HEK293 (cell line): Measurements from ENCODE around the gene PHF20.

Experiments used
- MEIS1 ChIP-seq: sonication (generic); formaldehyde crosslinking; IDR thresholded peaks from 2 replicates; pipeline ENCODE4 v1.8.1; 2022; ENCODE audit warnings: missing genetic modification reagents, mild to moderate bottlenecking, borderline replicate concordance
- TF ChIP-seq, protein P1 (sequence below): fragments of 450-650 bp; formaldehyde crosslinking; IDR thresholded peaks from 2 replicates; pipeline ENCODE4 v1.5.1; 2016; ENCODE audit warnings: missing biosample characterization, missing genetic modification characterization
- TF ChIP-seq, protein P2 (sequence below): fragments of 450-650 bp; formaldehyde crosslinking; conservative IDR thresholded peaks from 2 replicates; pipeline ENCODE4 v1.5.1; 2016; ENCODE audit warnings: low read depth, missing biosample characterization, missing genetic modification characterization
- TF ChIP-seq, protein P3 (sequence below): fragments of 450-650 bp; formaldehyde crosslinking; IDR thresholded peaks from 2 replicates; pipeline ENCODE4 v1.5.1; 2016; ENCODE audit warnings: missing biosample characterization, missing genetic modification characterization
- TF ChIP-seq, protein P4 (sequence below): IDR thresholded peaks from 2 replicates; pipeline ENCODE4 v1.6.1; 2011; ENCODE audit warnings: mild to moderate bottlenecking, low read depth, low read length, borderline replicate concordance

DNA sequence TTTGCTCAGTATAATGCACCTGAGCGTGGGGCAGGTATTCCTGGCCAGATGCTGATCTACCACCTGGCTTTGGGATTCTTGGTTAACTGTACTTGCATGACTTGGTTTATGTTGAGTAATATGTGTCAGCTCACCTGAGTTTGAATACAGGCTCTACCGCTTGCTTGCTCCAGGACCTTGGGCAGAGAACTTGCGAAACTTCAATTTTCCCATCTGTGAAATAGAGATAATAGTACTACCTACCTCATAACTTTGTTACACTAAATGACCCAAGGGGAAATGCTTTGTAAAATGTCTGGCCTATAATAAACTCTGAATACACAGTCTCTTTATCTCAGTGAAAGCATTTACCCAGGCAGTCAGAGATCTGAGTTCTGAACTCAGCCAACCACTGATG lies 130.7 kb downstream of the PHF20 start:
- TF ChIP-seq, protein P1, sequence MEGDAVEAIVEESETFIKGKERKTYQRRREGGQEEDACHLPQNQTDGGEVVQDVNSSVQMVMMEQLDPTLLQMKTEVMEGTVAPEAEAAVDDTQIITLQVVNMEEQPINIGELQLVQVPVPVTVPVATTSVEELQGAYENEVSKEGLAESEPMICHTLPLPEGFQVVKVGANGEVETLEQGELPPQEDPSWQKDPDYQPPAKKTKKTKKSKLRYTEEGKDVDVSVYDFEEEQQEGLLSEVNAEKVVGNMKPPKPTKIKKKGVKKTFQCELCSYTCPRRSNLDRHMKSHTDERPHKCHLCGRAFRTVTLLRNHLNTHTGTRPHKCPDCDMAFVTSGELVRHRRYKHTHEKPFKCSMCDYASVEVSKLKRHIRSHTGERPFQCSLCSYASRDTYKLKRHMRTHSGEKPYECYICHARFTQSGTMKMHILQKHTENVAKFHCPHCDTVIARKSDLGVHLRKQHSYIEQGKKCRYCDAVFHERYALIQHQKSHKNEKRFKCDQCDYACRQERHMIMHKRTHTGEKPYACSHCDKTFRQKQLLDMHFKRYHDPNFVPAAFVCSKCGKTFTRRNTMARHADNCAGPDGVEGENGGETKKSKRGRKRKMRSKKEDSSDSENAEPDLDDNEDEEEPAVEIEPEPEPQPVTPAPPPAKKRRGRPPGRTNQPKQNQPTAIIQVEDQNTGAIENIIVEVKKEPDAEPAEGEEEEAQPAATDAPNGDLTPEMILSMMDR (tag by site-specific recombination): no peak
- no peak for TF ChIP-seq MEIS1 (CRISPR knock-in tag)
- TF ChIP-seq, protein P2, sequence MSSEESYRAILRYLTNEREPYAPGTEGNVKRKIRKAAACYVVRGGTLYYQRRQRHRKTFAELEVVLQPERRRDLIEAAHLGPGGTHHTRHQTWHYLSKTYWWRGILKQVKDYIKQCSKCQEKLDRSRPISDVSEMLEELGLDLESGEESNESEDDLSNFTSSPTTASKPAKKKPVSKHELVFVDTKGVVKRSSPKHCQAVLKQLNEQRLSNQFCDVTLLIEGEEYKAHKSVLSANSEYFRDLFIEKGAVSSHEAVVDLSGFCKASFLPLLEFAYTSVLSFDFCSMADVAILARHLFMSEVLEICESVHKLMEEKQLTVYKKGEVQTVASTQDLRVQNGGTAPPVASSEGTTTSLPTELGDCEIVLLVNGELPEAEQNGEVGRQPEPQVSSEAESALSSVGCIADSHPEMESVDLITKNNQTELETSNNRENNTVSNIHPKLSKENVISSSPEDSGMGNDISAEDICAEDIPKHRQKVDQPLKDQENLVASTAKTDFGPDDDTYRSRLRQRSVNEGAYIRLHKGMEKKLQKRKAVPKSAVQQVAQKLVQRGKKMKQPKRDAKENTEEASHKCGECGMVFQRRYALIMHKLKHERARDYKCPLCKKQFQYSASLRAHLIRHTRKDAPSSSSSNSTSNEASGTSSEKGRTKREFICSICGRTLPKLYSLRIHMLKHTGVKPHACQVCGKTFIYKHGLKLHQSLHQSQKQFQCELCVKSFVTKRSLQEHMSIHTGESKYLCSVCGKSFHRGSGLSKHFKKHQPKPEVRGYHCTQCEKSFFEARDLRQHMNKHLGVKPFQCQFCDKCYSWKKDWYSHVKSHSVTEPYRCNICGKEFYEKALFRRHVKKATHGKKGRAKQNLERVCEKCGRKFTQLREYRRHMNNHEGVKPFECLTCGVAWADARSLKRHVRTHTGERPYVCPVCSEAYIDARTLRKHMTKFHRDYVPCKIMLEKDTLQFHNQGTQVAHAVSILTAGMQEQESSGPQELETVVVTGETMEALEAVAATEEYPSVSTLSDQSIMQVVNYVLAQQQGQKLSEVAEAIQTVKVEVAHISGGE (tag by site-specific recombination): no peak
- TF ChIP-seq, protein P3, sequence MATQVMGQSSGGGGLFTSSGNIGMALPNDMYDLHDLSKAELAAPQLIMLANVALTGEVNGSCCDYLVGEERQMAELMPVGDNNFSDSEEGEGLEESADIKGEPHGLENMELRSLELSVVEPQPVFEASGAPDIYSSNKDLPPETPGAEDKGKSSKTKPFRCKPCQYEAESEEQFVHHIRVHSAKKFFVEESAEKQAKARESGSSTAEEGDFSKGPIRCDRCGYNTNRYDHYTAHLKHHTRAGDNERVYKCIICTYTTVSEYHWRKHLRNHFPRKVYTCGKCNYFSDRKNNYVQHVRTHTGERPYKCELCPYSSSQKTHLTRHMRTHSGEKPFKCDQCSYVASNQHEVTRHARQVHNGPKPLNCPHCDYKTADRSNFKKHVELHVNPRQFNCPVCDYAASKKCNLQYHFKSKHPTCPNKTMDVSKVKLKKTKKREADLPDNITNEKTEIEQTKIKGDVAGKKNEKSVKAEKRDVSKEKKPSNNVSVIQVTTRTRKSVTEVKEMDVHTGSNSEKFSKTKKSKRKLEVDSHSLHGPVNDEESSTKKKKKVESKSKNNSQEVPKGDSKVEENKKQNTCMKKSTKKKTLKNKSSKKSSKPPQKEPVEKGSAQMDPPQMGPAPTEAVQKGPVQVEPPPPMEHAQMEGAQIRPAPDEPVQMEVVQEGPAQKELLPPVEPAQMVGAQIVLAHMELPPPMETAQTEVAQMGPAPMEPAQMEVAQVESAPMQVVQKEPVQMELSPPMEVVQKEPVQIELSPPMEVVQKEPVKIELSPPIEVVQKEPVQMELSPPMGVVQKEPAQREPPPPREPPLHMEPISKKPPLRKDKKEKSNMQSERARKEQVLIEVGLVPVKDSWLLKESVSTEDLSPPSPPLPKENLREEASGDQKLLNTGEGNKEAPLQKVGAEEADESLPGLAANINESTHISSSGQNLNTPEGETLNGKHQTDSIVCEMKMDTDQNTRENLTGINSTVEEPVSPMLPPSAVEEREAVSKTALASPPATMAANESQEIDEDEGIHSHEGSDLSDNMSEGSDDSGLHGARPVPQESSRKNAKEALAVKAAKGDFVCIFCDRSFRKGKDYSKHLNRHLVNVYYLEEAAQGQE (tag by site-specific recombination): no peak
- TF ChIP-seq, protein P4, sequence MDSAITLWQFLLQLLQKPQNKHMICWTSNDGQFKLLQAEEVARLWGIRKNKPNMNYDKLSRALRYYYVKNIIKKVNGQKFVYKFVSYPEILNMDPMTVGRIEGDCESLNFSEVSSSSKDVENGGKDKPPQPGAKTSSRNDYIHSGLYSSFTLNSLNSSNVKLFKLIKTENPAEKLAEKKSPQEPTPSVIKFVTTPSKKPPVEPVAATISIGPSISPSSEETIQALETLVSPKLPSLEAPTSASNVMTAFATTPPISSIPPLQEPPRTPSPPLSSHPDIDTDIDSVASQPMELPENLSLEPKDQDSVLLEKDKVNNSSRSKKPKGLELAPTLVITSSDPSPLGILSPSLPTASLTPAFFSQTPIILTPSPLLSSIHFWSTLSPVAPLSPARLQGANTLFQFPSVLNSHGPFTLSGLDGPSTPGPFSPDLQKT: no peak
